Lung (tissue), 12 donors: ENCODE results near the gene LONP2. TPM values are rescaled to one million over a fixed set of nuclear protein-coding genes. Genes with fewer than 3 reads are reported as not detected.

Source experiments
- ATAC-seq: fragments of 200-7000 bp; cut with Tn5 transposase; one replicate; pipeline ENCODE4 v1.9.1; 2020; ENCODE audit warnings: moderate number of reproducible peaks; ENCODE audit not compliant: insufficient read depth, low FRiP score
- DNase-seq, 3 donors: peaks; one replicate each; pipeline ENCODE4 v3.0.0-alpha.2; 2013 to 2017
- H3K27ac ChIP-seq, 2 donors: one replicate each; pipeline ENCODE4 v1.5.1; 2013; ENCODE audit warnings: mild to moderate bottlenecking in 2 of 2, moderate library complexity in 2 of 2, control low read depth in 1 of 2, inconsistent platforms in 1 of 2, low read depth in 1 of 2, low read length in 1 of 2
- H3K27me3 ChIP-seq, 3 donors: one replicate each; pipeline ENCODE4 v1.5.1; 2013; ENCODE audit warnings: low read length in 2 of 3; ENCODE audit not compliant: control insufficient read depth in 3 of 3, insufficient read depth in 3 of 3
- H3K36me3 ChIP-seq, 4 donors: one replicate each; pipeline ENCODE4 v1.5.1; 2013; ENCODE audit warnings: low read length in 4 of 4, mild to moderate bottlenecking in 1 of 4, moderate library complexity in 1 of 4; ENCODE audit not compliant: control insufficient read depth in 4 of 4, insufficient read depth in 4 of 4
- H3K4me1 ChIP-seq, 5 donors: one replicate each; pipeline ENCODE4 v1.5.1; 2013; ENCODE audit warnings: low read length in 5 of 5, mild to moderate bottlenecking in 2 of 5, moderate library complexity in 1 of 5; ENCODE audit not compliant: control insufficient read depth in 5 of 5, insufficient read depth in 5 of 5
- H3K4me3 ChIP-seq: one replicate; pipeline ENCODE4 v1.5.1; 2013; ENCODE audit warnings: mild to moderate bottlenecking, control low read depth, moderate library complexity
- H3K9ac ChIP-seq, 2 donors: one replicate each; pipeline ENCODE4 v1.5.1; 2013; ENCODE audit warnings: low read length in 2 of 2, control low read depth in 1 of 2; ENCODE audit not compliant: insufficient read depth in 1 of 2
- H3K9me3 ChIP-seq, 4 donors: one replicate each; pipeline ENCODE4 v1.5.1; 2013; ENCODE audit warnings: low read length in 3 of 4, mild to moderate bottlenecking in 1 of 4, moderate library complexity in 1 of 4; ENCODE audit not compliant: control insufficient read depth in 4 of 4, insufficient read depth in 3 of 4
- WGBS, 2 donors: extraction: QIAGEN DNeasy Blood & Tissue Kit; methylation state at CpG; one replicate each; pipeline ENCODE4 v1.1.7; 2013; 5-methylcytosine and 5-hydroxymethylcytosine counted together
- polyA plus RNA-seq, 2 donors: library from polyadenylated mRNA; stranded (reverse); fragments of 200-250 nt; gene quantifications; one replicate each; pipeline ENCODE4 v1.2.1, GENCODE V29; 2013
- total RNA-seq, 2 donors: library from RNA; depleted of rRNA in 1 of 2; stranded (reverse); fragments of >200 nt in 1 of 2; gene quantifications; one replicate each; pipeline ENCODE4 v1.2.1, GENCODE V29; 2014 to 2021
- TF ChIP-seq, protein P1 (sequence below): IDR thresholded peaks from 2 replicates; pipeline ENCODE4 v1.5.1; 2012; ENCODE audit warnings: mild to moderate bottlenecking; ENCODE audit errors: control extremely low read depth, extremely low read depth
- donor health status: control.
- donor health status: control.
- donor health status: Bipolar disorder and iron deficiency.
- donor health status: healthy.
- donor health status: DM: yes; HTN: yes; CAD: no.

LONP2 gene
- total and polyA plus RNA-seq, 4 donors = 20.7 to 81.5 (median 46.1) TPM

DNA sequence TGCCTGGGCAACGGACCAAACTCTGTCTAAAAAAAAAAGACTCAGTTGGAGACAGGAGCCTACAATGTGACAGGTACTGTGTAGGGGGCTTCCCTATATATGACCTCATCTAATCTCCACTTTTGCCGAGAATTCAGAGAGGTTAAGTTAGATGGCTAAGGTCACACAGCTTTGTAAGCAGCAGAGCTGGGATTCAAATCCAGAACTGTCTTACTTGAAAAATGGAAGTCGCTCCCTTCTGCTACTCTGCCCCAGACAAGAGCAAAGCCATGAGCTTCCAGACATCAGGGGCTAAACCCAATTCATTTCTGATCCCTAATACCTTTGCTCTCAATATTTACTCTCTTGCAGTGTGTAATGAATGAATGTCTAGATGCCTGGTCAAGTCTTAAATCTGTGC is 46.8 kb upstream of the LONP2 start:
- ATAC-seq = no peak
- Histone ChIP-seq H3K9me3 (peaks cover 0 to 2% (median 0%) of the 10 kb centered on the region in 4 donors), H3K4me3 (no peak overlapping the region), H3K9ac (no peak overlapping the region), H3K27me3 (no peaks in the 10 kb centered on the region), H3K4me1 (peaks cover 0 to 6% (median 0%) of the 10 kb centered on the region in 5 donors), H3K36me3 (no peaks in the 10 kb centered on the region), H3K27ac (no peak overlapping the region)
- DNase-seq = no peak
- 83% methylated on average over 3 of the region's 3 CpGs for whole genome bisulfite sequencing, 2 donors
- TF ChIP-seq, protein P1, sequence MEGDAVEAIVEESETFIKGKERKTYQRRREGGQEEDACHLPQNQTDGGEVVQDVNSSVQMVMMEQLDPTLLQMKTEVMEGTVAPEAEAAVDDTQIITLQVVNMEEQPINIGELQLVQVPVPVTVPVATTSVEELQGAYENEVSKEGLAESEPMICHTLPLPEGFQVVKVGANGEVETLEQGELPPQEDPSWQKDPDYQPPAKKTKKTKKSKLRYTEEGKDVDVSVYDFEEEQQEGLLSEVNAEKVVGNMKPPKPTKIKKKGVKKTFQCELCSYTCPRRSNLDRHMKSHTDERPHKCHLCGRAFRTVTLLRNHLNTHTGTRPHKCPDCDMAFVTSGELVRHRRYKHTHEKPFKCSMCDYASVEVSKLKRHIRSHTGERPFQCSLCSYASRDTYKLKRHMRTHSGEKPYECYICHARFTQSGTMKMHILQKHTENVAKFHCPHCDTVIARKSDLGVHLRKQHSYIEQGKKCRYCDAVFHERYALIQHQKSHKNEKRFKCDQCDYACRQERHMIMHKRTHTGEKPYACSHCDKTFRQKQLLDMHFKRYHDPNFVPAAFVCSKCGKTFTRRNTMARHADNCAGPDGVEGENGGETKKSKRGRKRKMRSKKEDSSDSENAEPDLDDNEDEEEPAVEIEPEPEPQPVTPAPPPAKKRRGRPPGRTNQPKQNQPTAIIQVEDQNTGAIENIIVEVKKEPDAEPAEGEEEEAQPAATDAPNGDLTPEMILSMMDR = no peak

DNA sequence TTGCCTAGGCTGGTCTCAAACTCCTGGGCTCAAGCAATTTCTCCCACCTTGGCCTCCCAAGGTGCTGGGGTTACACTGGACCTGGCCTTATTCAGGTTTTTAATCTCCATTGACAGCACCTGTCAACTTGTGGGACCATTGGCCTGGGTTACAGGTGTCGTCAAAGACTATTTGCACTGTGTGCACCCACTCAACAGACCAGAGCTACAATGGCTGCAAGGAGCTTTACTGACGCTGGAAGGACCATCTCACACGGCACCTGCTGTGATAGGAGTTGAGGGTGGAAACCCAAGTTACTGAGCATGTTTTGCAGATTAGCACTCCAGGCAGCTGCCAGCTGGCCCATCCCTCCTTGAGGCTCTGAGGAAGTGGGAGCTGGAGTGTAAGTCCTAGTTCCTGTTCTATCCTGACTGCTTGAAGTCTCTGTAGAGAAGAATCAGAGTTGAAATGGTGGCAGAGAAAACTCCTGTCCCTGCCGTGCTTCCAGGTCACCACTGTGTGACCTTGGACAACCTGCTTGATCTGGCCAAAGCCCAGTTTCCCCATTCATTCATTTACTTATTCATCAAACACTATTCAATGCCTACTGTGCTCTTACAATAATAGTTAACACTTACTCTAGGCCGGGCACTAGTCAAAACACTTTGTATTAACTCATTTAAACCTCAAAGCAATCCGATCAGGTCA is 42.4 kb upstream of the LONP2 start:
- no peak overlapping the region for H3K27ac ChIP-seq
- no peaks in the 10 kb centered on the region for H3K36me3 ChIP-seq
- H3K4me3 ChIP-seq = no peak overlapping the region
- 77 to 84% methylated on average over 6 of the region's 6 CpGs for WGBS, 2 donors
- no peak for DNase-seq
- no peaks in the 10 kb centered on the region for H3K27me3 ChIP-seq
- no peaks in the 10 kb centered on the region for H3K4me1 ChIP-seq
- H3K9me3 ChIP-seq = peaks cover 0 to 3% (median 0%) of the 10 kb centered on the region in 4 donors
- ATAC-seq = no peak
- H3K9ac ChIP-seq = no peak overlapping the region
- TF ChIP-seq, protein P1 = no peak

DNA sequence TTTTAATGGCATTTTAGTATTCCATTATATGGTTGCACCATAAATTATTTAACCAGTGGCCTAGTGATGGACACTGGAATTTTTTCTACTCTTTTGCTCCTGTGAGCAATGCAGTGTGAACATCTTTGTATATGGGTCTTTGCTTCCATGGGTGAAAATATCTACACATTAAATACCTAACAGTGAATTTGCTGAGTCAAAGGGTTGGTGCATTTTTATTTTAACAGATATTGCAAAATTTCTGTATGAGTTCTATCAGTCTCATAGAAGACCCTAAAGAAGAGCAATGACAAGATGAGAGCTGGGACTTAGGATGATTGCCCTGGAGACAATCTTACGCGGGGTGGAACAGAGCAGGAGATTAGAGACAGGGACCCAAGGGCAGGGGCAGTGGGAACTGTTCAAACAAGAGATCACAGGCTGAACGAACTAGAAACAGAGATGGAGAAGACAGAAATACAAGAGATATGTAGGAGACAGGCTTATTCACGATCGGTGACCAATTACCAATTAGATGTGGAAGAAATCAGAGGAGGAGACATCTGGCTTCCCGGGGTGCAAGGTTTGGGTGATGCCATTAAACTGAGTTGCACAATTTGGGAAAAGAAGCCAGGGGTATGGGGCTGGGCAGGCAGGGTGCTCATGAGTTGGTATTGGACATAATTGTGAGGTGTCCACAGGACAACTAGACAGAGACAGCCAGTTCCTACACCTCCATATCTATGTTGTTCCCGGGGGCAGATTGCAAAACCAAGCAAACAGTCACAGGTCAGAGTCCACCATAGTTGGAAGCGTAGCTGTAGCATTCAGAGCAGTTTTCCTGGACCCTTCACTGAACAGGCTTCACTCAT is 39.9 kb upstream of the LONP2 start:
- Histone ChIP-seq H3K9me3 (peaks cover 0 to 3% (median 0%) of the 10 kb centered on the region in 4 donors), H3K27me3 (no peaks in the 10 kb centered on the region), H3K36me3 (no peaks in the 10 kb centered on the region), H3K4me1 (no peaks in the 10 kb centered on the region), H3K27ac (no peak overlapping the region), H3K9ac (no peak overlapping the region), H3K4me3 (no peak overlapping the region)
- ATAC-seq (no peak), DNase-seq (no peak)
- TF ChIP-seq, protein P1 = no peak
- 86 to 89% methylated on average over 8 of the region's 8 CpGs for WGBS, 2 donors
